Vagina (tissue), 2 donors: ENCODE data around the gene CFL2. TPM values are rescaled to one million over a fixed set of nuclear protein-coding genes. Genes with fewer than 3 reads are reported as not detected.

Source experiments
- DNase-seq, 2 donors: peaks; one replicate each; pipeline ENCODE4 v3.0.0-alpha.2; 2017; ENCODE audit errors: extremely low spot score in 2 of 2
- H3K27ac ChIP-seq: fragments of 200-600 bp; sonication (generic); one replicate; pipeline ENCODE4 v1.5.1; 2019
- H3K27me3 ChIP-seq: fragments of 200-600 bp; sonication (generic); one replicate; pipeline ENCODE4 v1.5.1; 2019
- H3K36me3 ChIP-seq, 2 donors: fragments of 200-600 bp; sonication (generic); one replicate each; pipeline ENCODE4 v1.5.1; 2017 to 2019
- H3K4me1 ChIP-seq: fragments of 200-600 bp; sonication (generic); one replicate; pipeline ENCODE4 v1.5.1; 2019
- H3K4me3 ChIP-seq, 2 donors: fragments of 200-600 bp; sonication (generic); 1 replicate in 1 of 2; 2 replicates in 1 of 2; pipeline ENCODE4 v1.5.1; 2016 to 2019
- H3K9me3 ChIP-seq: fragments of 200-600 bp; sonication (generic); one replicate; pipeline ENCODE4 v1.5.1; 2019
- POLR2A ChIP-seq, 2 donors: fragments of 450-650 bp; IDR thresholded peaks; one replicate each; pipeline ENCODE4 v1.6.1; 2017; ENCODE audit warnings: antibody characterized with exemption in 2 of 2, mild to moderate bottlenecking in 2 of 2, moderate library complexity in 2 of 2
- POLR2AphosphoS5 ChIP-seq, 2 donors: sonication (generic); formaldehyde crosslinking; IDR thresholded peaks; one replicate each; pipeline ENCODE4 v1.9.0; 2017; ENCODE audit warnings: antibody characterized with exemption in 2 of 2, mild to moderate bottlenecking in 2 of 2, low read depth in 1 of 2; ENCODE audit not compliant: insufficient read depth in 1 of 2
- intact Hi-C: fragments of 100-400 bp; cut with DNase I; formaldehyde crosslinking; loops from one replicate; pipeline ENCODE4 v1.15.1; 2023
- total RNA-seq: library from RNA; depleted of rRNA; stranded (reverse); fragments of >200 nt; gene quantifications from one replicate; pipeline ENCODE4 v1.2.3, GENCODE V29; 2016
- TF ChIP-seq, protein P1 (sequence below), 3 experiments: fragments of 450-650 bp in 2 of 3; fragments of 200-600 bp in 1 of 3; sonication (generic) in 1 of 3; IDR thresholded peaks; one replicate each; pipeline ENCODE4 v1.5.1; 2017 to 2019; ENCODE audit warnings: antibody characterized with exemption in 3 of 3, mild to moderate bottlenecking in 2 of 3, moderate library complexity in 2 of 3

CFL2 gene
- total RNA-seq, 1 donor from 2014 or later = 67.8 TPM

DNA sequence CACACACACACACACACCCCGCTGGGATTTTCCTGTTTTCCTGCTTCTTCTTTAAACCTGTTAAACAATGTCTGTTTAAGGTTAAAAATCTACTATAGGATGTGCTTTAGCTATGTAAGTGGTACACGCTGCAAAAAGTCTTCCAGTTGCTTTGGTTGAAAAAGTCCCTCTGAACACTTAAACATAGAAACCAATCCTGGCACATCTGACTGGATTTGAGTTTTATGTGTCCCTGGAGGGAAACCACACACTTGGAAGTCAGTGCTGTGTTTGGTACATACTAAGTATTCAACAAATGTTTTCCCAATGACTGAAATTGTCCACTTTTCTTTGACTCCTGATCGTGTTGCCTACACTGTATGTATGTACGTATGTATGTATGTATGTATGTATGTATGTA, 22.0 kb downstream of the CFL2 start:
- Histone ChIP-seq H3K27me3 (no peaks in the 10 kb centered on the region), H3K4me3 (no peak overlapping the region), H3K4me1 (peaks cover 4% of the 10 kb centered on the region), H3K9me3 (no peaks in the 10 kb centered on the region), H3K27ac (no peak overlapping the region), H3K36me3 (no peaks in the 10 kb centered on the region)
- no peak for DNase-seq
- no peak for TF ChIP-seq POLR2A (IDR thresholded peaks at IDR 0.05)
- TF ChIP-seq, protein P1, sequence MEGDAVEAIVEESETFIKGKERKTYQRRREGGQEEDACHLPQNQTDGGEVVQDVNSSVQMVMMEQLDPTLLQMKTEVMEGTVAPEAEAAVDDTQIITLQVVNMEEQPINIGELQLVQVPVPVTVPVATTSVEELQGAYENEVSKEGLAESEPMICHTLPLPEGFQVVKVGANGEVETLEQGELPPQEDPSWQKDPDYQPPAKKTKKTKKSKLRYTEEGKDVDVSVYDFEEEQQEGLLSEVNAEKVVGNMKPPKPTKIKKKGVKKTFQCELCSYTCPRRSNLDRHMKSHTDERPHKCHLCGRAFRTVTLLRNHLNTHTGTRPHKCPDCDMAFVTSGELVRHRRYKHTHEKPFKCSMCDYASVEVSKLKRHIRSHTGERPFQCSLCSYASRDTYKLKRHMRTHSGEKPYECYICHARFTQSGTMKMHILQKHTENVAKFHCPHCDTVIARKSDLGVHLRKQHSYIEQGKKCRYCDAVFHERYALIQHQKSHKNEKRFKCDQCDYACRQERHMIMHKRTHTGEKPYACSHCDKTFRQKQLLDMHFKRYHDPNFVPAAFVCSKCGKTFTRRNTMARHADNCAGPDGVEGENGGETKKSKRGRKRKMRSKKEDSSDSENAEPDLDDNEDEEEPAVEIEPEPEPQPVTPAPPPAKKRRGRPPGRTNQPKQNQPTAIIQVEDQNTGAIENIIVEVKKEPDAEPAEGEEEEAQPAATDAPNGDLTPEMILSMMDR (IDR thresholded peaks at IDR 0.05) = no peak
- TF ChIP-seq POLR2AphosphoS5 (IDR thresholded peaks at IDR 0.05; ENCODE audit: insufficient read depth in 1 of 2, low read depth in 1 of 2) = no peak
- intact Hi-C loops = no loop called here

GRCh38 chr14:34691206-34691605, 23.2 kb downstream of the CFL2 start:
- Histone ChIP-seq H3K27ac (no peak overlapping the region), H3K36me3 (no peaks in the 10 kb centered on the region), H3K4me3 (no peak overlapping the region), H3K9me3 (no peaks in the 10 kb centered on the region), H3K27me3 (no peaks in the 10 kb centered on the region), H3K4me1 (peaks cover 4% of the 10 kb centered on the region)
- DNase-seq = no peak
- TF ChIP-seq, protein P1 (IDR thresholded peaks at IDR 0.05) = no peak
- TF ChIP-seq POLR2AphosphoS5 (IDR thresholded peaks at IDR 0.05; ENCODE audit: insufficient read depth in 1 of 2, low read depth in 1 of 2) (no peak), POLR2A (IDR thresholded peaks at IDR 0.05) (no peak)
- intact Hi-C loops = no loop called here

- TF ChIP-seq, protein P1 (IDR thresholded peaks at IDR 0.05) = no peak
- TF ChIP-seq POLR2AphosphoS5 (IDR thresholded peaks at IDR 0.05; ENCODE audit: insufficient read depth in 1 of 2, low read depth in 1 of 2) (no peak), POLR2A (IDR thresholded peaks at IDR 0.05) (no peak)
- no peak overlapping the region for H3K4me3 ChIP-seq
Observed at GRCh38 chr14:34688470-34689206, 25.8 kb downstream of the CFL2 start.

GRCh38 chr14:34685819-34686428, 28.5 kb downstream of the CFL2 start:
- H3K4me1 ChIP-seq = no peaks in the 10 kb centered on the region
- no peak overlapping the region for H3K4me3 ChIP-seq
- intact Hi-C loops = no loop called here
- no peaks in the 10 kb centered on the region for H3K27me3 ChIP-seq
- no peaks in the 10 kb centered on the region for H3K36me3 ChIP-seq
- no peak for DNase-seq
- H3K9me3 ChIP-seq = no peaks in the 10 kb centered on the region
- TF ChIP-seq POLR2A (IDR thresholded peaks at IDR 0.05) (no peak), POLR2AphosphoS5 (IDR thresholded peaks at IDR 0.05; ENCODE audit: insufficient read depth in 1 of 2, low read depth in 1 of 2) (no peak)
- TF ChIP-seq, protein P1 (IDR thresholded peaks at IDR 0.05) = no peak
- H3K27ac ChIP-seq = no peak overlapping the region

More at GRCh38 chr14:34688470-34689206, 25.8 kb downstream of the CFL2 start:
- H3K9me3 ChIP-seq = no peaks in the 10 kb centered on the region
- H3K4me1 ChIP-seq = peaks cover 4% of the 10 kb centered on the region
- H3K27ac ChIP-seq = no peak overlapping the region
- DNase-seq = no peak
- intact Hi-C loops = no loop called here
- H3K36me3 ChIP-seq = no peaks in the 10 kb centered on the region
- H3K27me3 ChIP-seq = no peaks in the 10 kb centered on the region

DNA sequence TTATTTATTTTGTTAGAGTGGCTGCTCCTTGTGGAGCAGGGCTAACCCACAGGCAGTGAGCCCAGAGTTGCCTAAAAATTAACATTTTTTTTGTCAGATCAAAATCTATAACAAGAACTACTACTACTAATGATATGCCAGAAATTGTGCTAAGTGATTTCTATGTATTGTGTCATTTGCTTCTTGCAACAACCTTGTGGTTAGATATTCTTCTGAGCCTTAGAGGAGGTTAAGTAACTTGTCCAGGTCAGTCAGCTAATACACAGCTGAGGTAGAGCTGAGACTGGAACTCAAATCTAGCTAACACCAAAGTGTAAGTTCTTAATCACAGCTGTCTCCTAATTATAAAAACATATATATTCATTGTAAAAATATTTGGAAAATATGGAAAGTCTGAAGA, 29.8 kb downstream of the CFL2 start:
- Histone ChIP-seq H3K36me3 (no peaks in the 10 kb centered on the region), H3K4me3 (no peak overlapping the region), H3K27me3 (no peaks in the 10 kb centered on the region), H3K27ac (no peak overlapping the region), H3K9me3 (no peaks in the 10 kb centered on the region), H3K4me1 (no peaks in the 10 kb centered on the region)
- intact Hi-C loops = no loop called here
- DNase-seq = no peak
- TF ChIP-seq POLR2A (IDR thresholded peaks at IDR 0.05) = no peak
- TF ChIP-seq, protein P1 (IDR thresholded peaks at IDR 0.05) = no peak
- TF ChIP-seq POLR2AphosphoS5 (IDR thresholded peaks at IDR 0.05; ENCODE audit: insufficient read depth in 1 of 2, low read depth in 1 of 2) = no peak
